Astrocyte (in vitro differentiated cells and primary cell): Measurements from ENCODE around the gene KRTAP5-3. TPM values are rescaled to one million over a fixed set of nuclear protein-coding genes. Genes with fewer than 3 reads are reported as not detected.
"Not testable (repeated sequence)": the region's sequence is repeated elsewhere in the genome, so short reads cannot be mapped to it uniquely, and the experiment has no call there.

Source experiments
- DNase-seq: peaks from one replicate; pipeline ENCODE4 v3.0.0-alpha.2; 2010; ENCODE audit warnings: low read depth
- FAIRE-seq: peaks from 2 replicates; lab custom pipeline; 2011; peaks lifted over from hg19 to GRCh38; lab: Jason Lieb, UNC
- H2AFZ ChIP-seq: 2 replicates; pipeline ENCODE4 v1.6.0; 2012; ENCODE audit warnings: low read depth, low read length, inconsistent platforms
- H3K27ac ChIP-seq: 2 replicates; pipeline ENCODE4 v1.5.1; 2011; ENCODE audit warnings: low read depth, low read length, inconsistent platforms
- H3K27me3 ChIP-seq: 2 replicates; pipeline ENCODE4 v1.6.0; 2011; ENCODE audit warnings: low read length, inconsistent platforms; ENCODE audit not compliant: insufficient read depth
- H3K36me3 ChIP-seq: 2 replicates; pipeline ENCODE4 v1.5.1; 2011; ENCODE audit warnings: low read length, inconsistent platforms; ENCODE audit not compliant: insufficient read depth
- H3K4me1 ChIP-seq: 2 replicates; pipeline ENCODE4 v1.5.1; 2011; ENCODE audit warnings: low read length, inconsistent platforms; ENCODE audit not compliant: insufficient read depth
- H3K4me2 ChIP-seq: 2 replicates; pipeline ENCODE4 v1.6.0; 2012; ENCODE audit warnings: low read length, inconsistent platforms
- H3K4me3 ChIP-seq: 2 replicates; pipeline ENCODE4 v1.5.1; 2011; ENCODE audit warnings: low read depth, mild to moderate bottlenecking, low read length, inconsistent platforms; ENCODE audit not compliant: insufficient read depth
- H3K79me2 ChIP-seq: 2 replicates; pipeline ENCODE4 v1.6.0; 2012; ENCODE audit warnings: mild to moderate bottlenecking, low read length, inconsistent platforms; ENCODE audit not compliant: insufficient read depth
- H3K9ac ChIP-seq: 2 replicates; pipeline ENCODE4 v1.6.0; 2012; ENCODE audit warnings: mild to moderate bottlenecking, low read length, inconsistent platforms
- H3K9me3 ChIP-seq: 2 replicates; pipeline ENCODE4 v1.5.1; 2012; ENCODE audit warnings: low read depth, mild to moderate bottlenecking, low read length, inconsistent platforms; ENCODE audit not compliant: insufficient read depth
- H4K20me1 ChIP-seq: 2 replicates; pipeline ENCODE4 v1.6.0; 2012; ENCODE audit warnings: low read length, inconsistent platforms; ENCODE audit not compliant: insufficient read depth
- H3K27ac Mint-ChIP-seq: one replicate; pipeline ENCODE4 v1.8.0; 2021; ENCODE audit warnings: mild to moderate bottlenecking, mixed read lengths; ENCODE audit not compliant: unreplicated experiment
- H3K27me3 Mint-ChIP-seq: one replicate; pipeline ENCODE4 v1.8.0; 2021; ENCODE audit warnings: low read depth, mixed read lengths; ENCODE audit not compliant: unreplicated experiment
- H3K36me3 Mint-ChIP-seq: one replicate; pipeline ENCODE4 v1.8.0; 2021; ENCODE audit warnings: low read depth, mixed read lengths; ENCODE audit not compliant: unreplicated experiment
- H3K4me1 Mint-ChIP-seq: one replicate; pipeline ENCODE4 v1.8.0; 2021; ENCODE audit warnings: low read depth, mixed read lengths; ENCODE audit not compliant: unreplicated experiment
- H3K4me3 Mint-ChIP-seq: one replicate; pipeline ENCODE4 v1.8.0; 2021; ENCODE audit warnings: mild to moderate bottlenecking, moderate library complexity, mixed read lengths; ENCODE audit not compliant: unreplicated experiment
- H3K9me3 Mint-ChIP-seq: one replicate; pipeline ENCODE4 v1.8.0; 2021; ENCODE audit warnings: mild to moderate bottlenecking, mixed read lengths; ENCODE audit not compliant: unreplicated experiment
- EZH2 ChIP-seq: IDR thresholded peaks from 2 replicates; pipeline ENCODE4 v1.6.1; 2012; ENCODE audit warnings: mild to moderate bottlenecking, low read length, inconsistent platforms; ENCODE audit not compliant: insufficient read depth
- total RNA-seq: library from RNA; stranded (reverse); gene quantifications from 2 replicates; pipeline ENCODE4 v1.2.1, GENCODE V29; 2021
- TF ChIP-seq, protein P1 (sequence below): IDR thresholded peaks from 2 replicates; pipeline ENCODE4 v1.5.1; 2011; ENCODE audit warnings: low read depth, mild to moderate bottlenecking, inconsistent platforms, low read length, moderate library complexity; ENCODE audit not compliant: insufficient read depth

Gene KRTAP5-3
- total RNA-seq, 1 donor from 2014 or later: not detected

GRCh38 chr11:1597331-1597993 is 10.8 kb downstream of the KRTAP5-3 start:
- H3K4me1 Mint-ChIP-seq: no peaks in the 10 kb centered on the region

GRCh38 chr11:1596576-1597121 is 11.6 kb downstream of the KRTAP5-3 start:
- DNase-seq, H3K79me2 ChIP-seq, H3K9ac ChIP-seq, H3K36me3 Mint-ChIP-seq, H3K27ac ChIP-seq, H3K9me3 ChIP-seq, H4K20me1 ChIP-seq, H3K4me1 Mint-ChIP-seq, H3K36me3 ChIP-seq, H3K9me3 Mint-ChIP-seq, H3K4me3 ChIP-seq, FAIRE-seq, H3K4me1 ChIP-seq, H3K4me2 ChIP-seq, H3K4me3 Mint-ChIP-seq, H3K27ac Mint-ChIP-seq, H2AFZ ChIP-seq: not testable (repeated sequence)
- H3K27me3 Mint-ChIP-seq: peaks cover 73% of the 10 kb centered on the region
- H3K27me3 ChIP-seq: peaks cover 22% of the 10 kb centered on the region

More at GRCh38 chr11:1597331-1597993, 10.8 kb downstream of the KRTAP5-3 start:
- H2AFZ ChIP-seq: no peak overlapping the region
- no peaks in the 10 kb centered on the region for H3K9me3 ChIP-seq
- H3K4me3 ChIP-seq: no peak overlapping the region
- H3K27me3 ChIP-seq: peaks cover 24% of the 10 kb centered on the region
- no peaks in the 10 kb centered on the region for H3K79me2 ChIP-seq
- TF ChIP-seq, protein P1, sequence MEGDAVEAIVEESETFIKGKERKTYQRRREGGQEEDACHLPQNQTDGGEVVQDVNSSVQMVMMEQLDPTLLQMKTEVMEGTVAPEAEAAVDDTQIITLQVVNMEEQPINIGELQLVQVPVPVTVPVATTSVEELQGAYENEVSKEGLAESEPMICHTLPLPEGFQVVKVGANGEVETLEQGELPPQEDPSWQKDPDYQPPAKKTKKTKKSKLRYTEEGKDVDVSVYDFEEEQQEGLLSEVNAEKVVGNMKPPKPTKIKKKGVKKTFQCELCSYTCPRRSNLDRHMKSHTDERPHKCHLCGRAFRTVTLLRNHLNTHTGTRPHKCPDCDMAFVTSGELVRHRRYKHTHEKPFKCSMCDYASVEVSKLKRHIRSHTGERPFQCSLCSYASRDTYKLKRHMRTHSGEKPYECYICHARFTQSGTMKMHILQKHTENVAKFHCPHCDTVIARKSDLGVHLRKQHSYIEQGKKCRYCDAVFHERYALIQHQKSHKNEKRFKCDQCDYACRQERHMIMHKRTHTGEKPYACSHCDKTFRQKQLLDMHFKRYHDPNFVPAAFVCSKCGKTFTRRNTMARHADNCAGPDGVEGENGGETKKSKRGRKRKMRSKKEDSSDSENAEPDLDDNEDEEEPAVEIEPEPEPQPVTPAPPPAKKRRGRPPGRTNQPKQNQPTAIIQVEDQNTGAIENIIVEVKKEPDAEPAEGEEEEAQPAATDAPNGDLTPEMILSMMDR: no peak
- TF ChIP-seq EZH2: no peak
- H3K36me3 ChIP-seq: no peaks in the 10 kb centered on the region
- no peaks in the 10 kb centered on the region for H4K20me1 ChIP-seq
- Mint-ChIP-seq H3K9me3 (peaks cover 2% of the 10 kb centered on the region), H3K27me3 (peaks cover 73% of the 10 kb centered on the region), H3K4me3 (no peak overlapping the region), H3K36me3 (peaks cover 3% of the 10 kb centered on the region), H3K27ac (no peak overlapping the region)
- DNase-seq: no peak
- H3K4me2 ChIP-seq: no peak overlapping the region
- no peak overlapping the region for H3K27ac ChIP-seq
- H3K4me1 ChIP-seq: no peaks in the 10 kb centered on the region
- H3K9ac ChIP-seq: no peak overlapping the region
- no peak for FAIRE-seq

DNA sequence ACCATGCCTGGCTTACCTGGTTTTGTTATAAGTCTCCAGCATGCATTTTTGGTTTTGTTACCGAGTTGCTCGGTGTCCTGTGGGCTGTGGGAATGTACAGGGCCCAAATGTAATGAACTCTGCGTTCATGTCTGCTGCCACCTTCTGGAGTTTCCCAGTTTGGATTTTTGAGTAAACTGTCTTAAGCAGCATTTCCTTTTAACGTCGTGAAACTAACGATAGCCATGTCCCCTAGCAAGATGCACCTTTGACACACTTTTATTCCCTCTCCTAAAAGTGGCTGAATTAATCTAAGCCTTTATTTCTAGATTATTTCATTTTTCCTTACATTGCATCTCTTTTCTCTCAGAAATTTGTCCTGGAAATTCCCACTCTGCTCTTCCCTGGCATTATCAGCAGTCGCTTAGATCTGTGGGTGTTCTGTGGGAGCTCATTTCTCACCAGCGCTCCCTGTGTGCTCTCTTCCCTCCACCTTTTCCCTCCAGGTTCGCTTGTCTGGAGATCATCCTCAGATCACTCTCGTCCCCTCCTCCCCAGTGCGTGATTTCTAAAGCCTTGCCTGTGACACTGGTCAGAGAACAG is 12.2 kb downstream of the KRTAP5-3 start:
- not testable (repeated sequence) for H3K79me2 ChIP-seq, FAIRE-seq, H3K9me3 Mint-ChIP-seq, H3K4me2 ChIP-seq, H3K4me3 Mint-ChIP-seq, DNase-seq, H3K4me1 Mint-ChIP-seq, H3K36me3 ChIP-seq, H3K27ac Mint-ChIP-seq, H3K9me3 ChIP-seq, H3K4me3 ChIP-seq, H2AFZ ChIP-seq, H3K36me3 Mint-ChIP-seq, H3K9ac ChIP-seq, H3K27ac ChIP-seq, H3K4me1 ChIP-seq, H4K20me1 ChIP-seq
- H3K27me3 ChIP-seq: peaks cover 24% of the 10 kb centered on the region
- peaks cover 70% of the 10 kb centered on the region for H3K27me3 Mint-ChIP-seq
